Right hindlimb (tissue), 1 donor: Measurements from ENCODE around the gene EEF2K.
"Not testable (repeated sequence)": the region's sequence is repeated elsewhere in the genome, so short reads cannot be mapped to it uniquely, and the experiment has no call there.

ENCODE experiments used
- DNase-seq: peaks from one replicate; pipeline ENCODE4 v3.0.0-alpha.2; 2018

EEF2K gene

GRCh38 chr16:22206013-22206841 lies at the start of gene EEF2K:
TSS of gene EEF2K (plus strand) at chr16:22206278. CDS start at chr16:22225730, 19,452 bp downstream.
- DNase-seq, result peak; percentile 95

- DNase-seq, result no peak
Observed at GRCh38 chr16:22161401-22161800, 44.7 kb upstream of the EEF2K start.

GRCh38 chr16:22161999-22162655 lies 44.0 kb upstream of the EEF2K start, which contains the start of gene SDR42E2:
TSS of gene SDR42E2 (plus strand) at chr16:22162506. CDS start at chr16:22165583, 3,077 bp downstream.
- no peak for DNase-seq

- no peak for DNase-seq
Observed at GRCh38 chr16:22162656-22163009, 43.4 kb upstream of the EEF2K start.

GRCh38 chr16:22163806-22164205 lies 42.3 kb upstream of the EEF2K start:
- DNase-seq, result no peak

- DNase-seq, result no peak
Observed at GRCh38 chr16:22164482-22164881, 41.6 kb upstream of the EEF2K start.

DNA sequence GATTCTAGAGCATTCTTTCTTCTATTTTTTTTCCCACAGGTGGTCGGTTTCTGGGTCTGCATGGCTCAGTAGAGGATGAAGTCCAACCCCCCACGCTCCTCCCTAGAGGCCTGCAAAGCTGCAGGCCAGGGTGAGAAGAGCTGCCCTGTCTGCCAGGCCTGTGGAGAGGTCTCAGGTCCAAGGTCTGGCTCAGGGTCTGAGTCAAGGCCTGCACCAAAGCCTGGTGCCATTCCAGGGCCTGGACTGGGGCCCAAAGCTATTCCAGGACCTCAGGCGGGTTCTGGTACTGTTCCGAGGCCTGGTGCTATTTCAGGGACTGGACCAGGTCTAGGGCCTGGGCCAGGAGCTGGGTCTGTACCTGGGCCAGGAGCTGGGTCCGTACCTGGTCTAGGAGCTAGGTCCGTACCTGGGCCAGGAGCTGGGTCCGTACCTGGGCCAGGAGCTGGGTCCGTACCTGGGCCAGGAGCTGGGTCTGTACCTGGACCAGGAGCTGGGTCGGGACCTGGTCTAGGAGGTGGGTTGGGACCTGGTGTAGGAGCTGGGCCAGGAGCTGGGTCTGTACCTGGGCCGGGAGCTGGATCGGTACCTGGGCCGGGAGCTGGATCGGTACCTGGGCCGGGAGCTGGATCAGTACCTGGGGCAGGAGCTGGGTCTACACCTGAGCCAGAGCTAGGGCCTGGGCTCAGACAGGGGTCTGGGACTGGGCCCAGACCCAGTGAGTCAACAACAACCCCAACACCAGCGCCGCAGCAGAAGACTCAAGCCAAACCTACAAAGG lies 40.4 kb upstream of the EEF2K start:
- DNase-seq, result no peak

- DNase-seq, result no peak
Observed at GRCh38 chr16:22171953-22172352, 34.1 kb upstream of the EEF2K start.

DNA sequence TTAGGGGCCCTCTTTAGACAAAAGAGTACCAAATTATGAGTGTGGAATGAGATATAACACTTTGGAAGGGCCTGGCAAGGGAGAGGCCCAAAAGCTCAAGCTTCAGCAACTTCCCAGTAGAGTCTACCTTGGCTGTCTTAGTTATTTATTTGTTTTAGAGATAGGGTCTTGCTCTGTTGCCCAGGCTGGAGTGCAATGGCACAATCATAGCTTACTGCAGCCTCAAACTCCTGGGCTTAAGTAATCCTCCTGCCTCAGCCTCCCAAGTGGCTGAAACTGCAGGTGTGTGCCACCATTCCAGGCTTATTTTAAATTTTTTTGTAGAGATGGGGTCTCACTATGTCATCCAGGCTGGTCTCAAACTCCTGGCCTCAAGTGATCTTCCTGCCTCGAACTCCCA lies 33.4 kb upstream of the EEF2K start:
- not testable (repeated sequence) for DNase-seq

- DNase-seq, result no peak
Observed at GRCh38 chr16:22174642-22175041, 31.4 kb upstream of the EEF2K start.

GRCh38 chr16:22177968-22178930 lies 27.8 kb upstream of the EEF2K start:
- DNase-seq, result no peak

DNA sequence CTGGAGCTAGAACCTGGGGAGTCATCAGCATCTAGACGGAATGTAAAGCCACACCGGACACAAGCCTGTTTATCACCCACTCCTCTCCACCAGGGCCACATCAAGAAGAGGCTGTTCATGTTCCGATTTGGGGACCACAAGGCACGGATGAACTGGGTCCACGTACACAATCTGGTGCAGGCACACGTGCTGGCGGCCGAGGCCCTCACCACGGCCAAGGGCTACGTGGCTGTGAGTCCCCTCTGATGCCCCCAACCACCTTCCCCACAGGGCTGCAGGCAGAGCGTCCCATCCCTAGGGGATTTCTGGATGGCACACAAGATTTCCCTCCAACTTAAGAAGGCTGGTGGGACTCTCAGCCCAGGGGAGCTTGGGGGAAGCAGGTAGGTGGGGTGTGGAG lies 24.7 kb upstream of the EEF2K start:
- DNase-seq, result no peak

GRCh38 chr16:22181843-22182242 lies 24.2 kb upstream of the EEF2K start:
- DNase-seq, result no peak

DNA sequence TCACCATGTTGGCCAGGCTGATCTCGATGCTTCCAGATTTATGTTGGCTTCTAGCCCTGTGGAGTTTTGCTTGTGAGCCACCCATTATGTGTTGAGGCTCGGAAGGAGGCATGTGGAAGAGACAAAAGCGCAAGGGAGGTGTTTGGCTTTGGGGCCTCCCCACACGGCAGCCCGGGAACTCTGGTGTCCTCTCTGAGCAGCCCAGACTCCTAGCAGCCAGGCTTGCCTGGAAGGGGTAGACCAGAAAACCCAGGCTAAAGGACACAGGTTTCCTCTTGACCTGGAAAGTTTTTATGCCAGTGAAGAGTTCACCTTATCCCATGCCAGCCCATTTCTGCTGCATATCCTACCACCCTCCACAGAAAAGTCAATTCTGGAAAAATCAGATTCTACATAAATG lies 22.7 kb upstream of the EEF2K start:
- DNase-seq, result no peak

DNA sequence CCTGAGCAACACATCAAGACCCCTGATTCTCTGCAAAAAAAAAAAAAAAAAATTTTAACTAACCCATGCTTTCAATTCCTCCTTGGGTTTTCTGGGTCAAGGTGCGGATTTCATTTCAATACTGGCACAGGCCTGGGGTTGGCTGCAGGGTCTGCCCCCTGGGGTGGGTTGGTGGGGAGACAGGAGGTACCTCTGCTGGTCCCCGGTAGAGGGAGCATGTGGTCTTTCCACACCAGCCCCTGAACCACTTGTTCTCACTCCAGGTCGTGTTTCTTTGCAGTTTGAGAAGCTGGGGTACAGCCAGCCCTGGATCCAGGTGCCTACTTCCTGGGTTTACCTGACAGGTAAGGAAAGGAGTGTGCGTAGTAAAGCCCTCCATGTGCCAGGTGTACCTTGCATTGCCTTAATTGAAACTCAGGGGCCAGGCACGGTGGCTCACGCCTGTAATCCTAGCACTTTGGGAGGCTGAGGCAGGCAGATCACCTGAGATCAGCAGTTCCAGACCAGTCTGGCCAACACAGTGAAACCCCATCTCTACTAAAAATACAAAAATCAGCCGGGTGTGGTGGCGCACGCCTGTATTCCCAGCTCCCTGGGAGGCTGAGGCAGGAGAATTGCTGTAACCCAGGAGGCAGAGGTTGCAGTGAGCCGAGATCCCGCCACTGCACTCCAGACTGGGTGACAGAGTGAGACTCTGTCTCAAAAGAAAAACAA lies 22.0 kb upstream of the EEF2K start:
- DNase-seq, result no peak

DNA sequence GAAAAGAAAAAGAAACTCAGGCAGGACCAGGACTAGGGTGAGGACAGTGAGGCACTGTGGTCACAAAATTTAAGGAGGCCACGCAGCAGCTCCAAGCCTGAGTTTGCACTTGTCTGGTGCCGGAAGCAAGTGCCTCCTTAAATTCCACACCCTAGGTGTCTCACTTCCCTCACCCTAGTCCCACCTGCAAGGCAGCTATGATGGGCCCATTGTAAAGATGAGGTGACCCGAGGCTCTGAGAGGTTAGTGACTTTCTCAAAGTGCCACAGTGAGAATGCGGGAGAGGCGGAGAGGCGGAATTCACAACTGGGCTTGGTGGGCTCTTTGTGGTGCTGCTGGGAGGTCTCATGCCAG lies 21.5 kb upstream of the EEF2K start:
- DNase-seq, result no peak

DNA sequence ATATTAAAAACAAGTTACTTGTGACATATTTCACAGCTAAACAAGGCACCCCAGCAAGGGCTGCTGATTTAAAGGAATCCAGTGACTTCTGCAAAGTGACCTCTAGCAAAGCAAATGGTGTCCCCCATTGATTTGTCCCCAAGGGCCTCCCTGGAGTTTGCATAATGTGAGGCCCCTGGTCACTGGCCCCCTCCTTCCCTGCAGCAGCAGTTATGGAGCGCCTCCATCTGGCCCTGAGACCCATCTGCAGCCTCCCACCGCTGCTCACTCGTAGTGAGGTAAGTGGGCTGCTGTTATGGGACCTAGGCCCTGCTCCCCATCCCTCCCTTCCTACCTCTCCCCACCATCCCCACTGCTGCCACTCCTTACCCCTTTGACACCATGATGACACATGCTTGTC lies 19.6 kb upstream of the EEF2K start:
- no peak for DNase-seq

- DNase-seq, result no peak
Observed at GRCh38 chr16:22188267-22188594, 17.8 kb upstream of the EEF2K start.

DNA sequence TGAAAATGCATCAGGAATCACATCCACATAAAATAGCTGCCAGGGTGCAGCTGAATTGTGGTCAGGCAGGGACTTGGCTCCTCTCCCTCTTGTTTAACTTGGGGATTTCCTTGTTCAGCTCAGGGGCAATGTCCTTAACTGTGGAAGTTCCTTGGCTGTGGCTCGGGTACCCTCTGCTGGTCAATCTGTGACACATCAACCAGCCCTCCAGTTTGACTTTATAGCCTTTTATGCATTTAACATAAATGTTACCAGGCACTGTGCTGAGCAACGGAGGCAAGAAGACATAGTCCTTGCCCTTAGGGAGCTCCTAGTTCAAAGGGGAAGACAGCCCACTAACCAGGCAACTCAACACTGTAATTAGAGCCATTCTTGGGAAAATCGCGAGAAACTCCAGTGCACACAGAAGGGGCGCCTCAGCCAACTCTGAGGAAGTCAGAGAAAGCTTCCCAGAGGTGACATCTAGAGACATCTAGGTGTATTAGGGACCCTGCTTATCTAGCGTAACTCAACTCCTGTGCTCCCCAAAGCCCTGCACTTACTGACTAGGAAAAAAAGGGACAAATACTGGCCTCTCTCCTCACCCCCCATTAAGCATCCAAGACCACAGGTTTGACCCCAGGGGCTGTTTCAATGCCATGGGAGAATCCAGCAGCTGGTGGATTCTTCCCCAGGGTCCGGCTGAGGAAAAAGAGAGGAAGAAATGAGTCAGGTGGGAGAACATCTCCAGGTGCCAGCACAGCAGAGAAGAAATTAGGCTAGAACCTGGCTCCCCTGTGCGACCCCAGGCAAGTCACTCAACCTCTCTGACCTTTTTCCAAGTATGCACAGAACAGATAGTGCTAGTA lies 17.3 kb upstream of the EEF2K start:
- peak; percentile 80 for DNase-seq

GRCh38 chr16:22189473-22190080 lies 16.5 kb upstream of the EEF2K start:
- peak; percentile 70 for DNase-seq
